H1 (cell line): ENCODE measurements around the gene TMBIM4. TPM values are rescaled to one million over a fixed set of nuclear protein-coding genes. Genes with fewer than 3 reads are reported as not detected.

Source experiments
- CTCF ChIA-PET: fragments of 300-600 bp; sonication (Branson Sonifier 250); formaldehyde crosslinking; loops from one replicate; lab custom pipeline; 2021; ENCODE audit not compliant: partially characterized antibody; lab: Charles Lee
- POLR2A ChIA-PET: fragments of 300-600 bp; sonication (Branson Sonifier 250); formaldehyde crosslinking; loops from one replicate; lab custom pipeline; 2021; ENCODE audit warnings: inconsistent platforms; ENCODE audit not compliant: partially characterized antibody; lab: Charles Lee
- DNase-seq, 2 experiments: peaks; one replicate each; pipeline versions ENCODE4 v3.0.0 to v3.0.0-alpha.2; 2010 to 2022; ENCODE audit warnings: low spot score in 2 of 2, low read depth in 1 of 2, mixed read lengths in 1 of 2
- FAIRE-seq: peaks from 2 replicates; lab custom pipeline; 2011; peaks lifted over from hg19 to GRCh38; lab: Jason Lieb, UNC
- H2AFZ ChIP-seq: 2 replicates; pipeline ENCODE4 v1.8.1; 2012; ENCODE audit warnings: low read length, inconsistent platforms
- H2AK5ac ChIP-seq: 2 replicates; pipeline ENCODE4 v1.6.1; 2013; ENCODE audit warnings: low read depth, low read length
- H2BK120ac ChIP-seq: replicated peaks from 2 replicates; pipeline ENCODE3; 2013; ENCODE audit warnings: low read depth, low read length, inconsistent platforms
- H2BK12ac ChIP-seq: 2 replicates; pipeline ENCODE4 v1.6.1; 2013; ENCODE audit warnings: low read depth, low read length
- H2BK15ac ChIP-seq: 2 replicates; pipeline ENCODE4 v1.6.1; 2013; ENCODE audit warnings: low read length
- H2BK20ac ChIP-seq: 2 replicates; pipeline ENCODE4 v1.6.1; 2013; ENCODE audit warnings: low read length
- H2BK5ac ChIP-seq: 2 replicates; pipeline ENCODE4 v1.6.1; 2013; ENCODE audit warnings: low read depth, low read length
- H3K14ac ChIP-seq: 2 replicates; pipeline ENCODE4 v1.6.1; 2013; ENCODE audit warnings: inconsistent platforms; ENCODE audit not compliant: insufficient read length
- H3K18ac ChIP-seq: 2 replicates; pipeline ENCODE4 v1.6.1; 2013; ENCODE audit warnings: low read length; ENCODE audit errors: extremely low read depth
- H3K23ac ChIP-seq: 2 replicates; pipeline ENCODE4 v1.6.1; 2013; ENCODE audit warnings: inconsistent platforms; ENCODE audit not compliant: insufficient read length
- H3K23me2 ChIP-seq: 2 replicates; pipeline ENCODE4 v1.6.1; 2013; ENCODE audit warnings: low read depth, low read length
- H3K27ac ChIP-seq: 2 replicates; pipeline ENCODE4 v1.6.1; 2011; ENCODE audit warnings: low read depth, low read length, inconsistent platforms
- H3K27me3 ChIP-seq, 4 experiments: replicated peaks in 1 of 4; 1 replicate in 1 of 4; 2 replicates in 3 of 4; pipeline versions ENCODE4 v1.6.1 to v1.8.1; 2011 to 2013; ENCODE audit warnings: low read length in 3 of 4, mild to moderate bottlenecking in 3 of 4, inconsistent platforms in 2 of 4, mixed read lengths in 2 of 4, moderate library complexity in 1 of 4; ENCODE audit not compliant: control insufficient read depth in 3 of 4, insufficient read depth in 3 of 4; ENCODE audit errors: extremely low read depth in 1 of 4
- H3K36me3 ChIP-seq, 4 experiments: 2 replicates each; pipeline versions ENCODE4 v1.6.1 to v1.8.1; 2011 to 2013; ENCODE audit warnings: mild to moderate bottlenecking in 4 of 4, low read length in 3 of 4, moderate library complexity in 2 of 4, control low read depth in 1 of 4, inconsistent platforms in 1 of 4; ENCODE audit not compliant: insufficient read depth in 4 of 4, control insufficient read depth in 2 of 4
- H3K4ac ChIP-seq: replicated peaks from 2 replicates; pipeline ENCODE3; 2013; ENCODE audit warnings: low read length, low read depth, mixed read lengths, inconsistent platforms; ENCODE audit not compliant: insufficient read length
- H3K4me1 ChIP-seq, 4 experiments: replicated peaks in 1 of 4; 1 replicate in 1 of 4; 2 replicates in 3 of 4; pipeline versions ENCODE4 v1.6.1 to v1.8.1; 2011 to 2013; ENCODE audit warnings: low read length in 3 of 4, inconsistent platforms in 2 of 4, mixed read lengths in 1 of 4; ENCODE audit not compliant: insufficient read depth in 4 of 4, control insufficient read depth in 3 of 4
- H3K4me2 ChIP-seq, 2 experiments: 2 replicates each; pipeline versions ENCODE4 v1.6.1 to v1.8.1; 2011 to 2013; ENCODE audit warnings: low read depth in 2 of 2, low read length in 2 of 2, control low read depth in 1 of 2, inconsistent platforms in 1 of 2, mild to moderate bottlenecking in 1 of 2; ENCODE audit not compliant: insufficient read depth in 1 of 2
- H3K4me3 ChIP-seq, 4 experiments: fragments of 200-600, 300-600 bp in 1 of 4; sonication (generic), shearing (Covaris generic), sonication (Bioruptor Twin) in 1 of 4; 2 replicates each; pipeline versions ENCODE4 v1.5.1 to v1.8.1; 2011 to 2016; ENCODE audit warnings: low read length in 4 of 4, low read depth in 3 of 4, control low read depth in 2 of 4, inconsistent platforms in 2 of 4, mild to moderate bottlenecking in 2 of 4, mixed read lengths in 1 of 4, moderate library complexity in 1 of 4; ENCODE audit not compliant: insufficient read depth in 2 of 4; ENCODE audit errors: extremely low read depth in 1 of 4
- H3K56ac ChIP-seq: replicated peaks from 2 replicates; pipeline ENCODE3; 2013; ENCODE audit warnings: low read depth, mild to moderate bottlenecking, mixed read lengths, low read length, inconsistent platforms; ENCODE audit not compliant: insufficient read length
- H3K79me1 ChIP-seq: 2 replicates; pipeline ENCODE4 v1.6.1; 2013; ENCODE audit warnings: low read depth, low read length, control low read depth
- H3K79me2 ChIP-seq, 2 experiments: 2 replicates each; pipeline versions ENCODE4 v1.6.1 to v1.8.1; 2012 to 2013; ENCODE audit warnings: low read length in 2 of 2, mild to moderate bottlenecking in 2 of 2, inconsistent platforms in 1 of 2; ENCODE audit not compliant: insufficient read depth in 2 of 2, control insufficient read depth in 1 of 2
- H3K9ac ChIP-seq, 4 experiments: replicated peaks in 1 of 4; 1 replicate in 1 of 4; 2 replicates in 3 of 4; pipeline versions ENCODE4 v1.6.1 to v1.8.1; 2011 to 2013; ENCODE audit warnings: low read depth in 3 of 4, low read length in 3 of 4, control low read depth in 2 of 4, mild to moderate bottlenecking in 2 of 4, moderate library complexity in 2 of 4, inconsistent platforms in 1 of 4; ENCODE audit errors: extremely low read depth in 1 of 4
- H3K9me3 ChIP-seq, 2 experiments: 2 replicates each; pipeline versions ENCODE4 v1.6.1 to v1.8.1; 2012 to 2013; ENCODE audit warnings: mild to moderate bottlenecking in 2 of 2, moderate library complexity in 2 of 2, control low read depth in 1 of 2, inconsistent platforms in 1 of 2, low read depth in 1 of 2, low read length in 1 of 2, mixed read lengths in 1 of 2; ENCODE audit not compliant: insufficient read depth in 2 of 2
- H4K20me1 ChIP-seq, 2 experiments: replicated peaks in 1 of 2; 2 replicates each; pipeline versions ENCODE3 to v1.8.1; 2011 to 2013; ENCODE audit warnings: inconsistent platforms in 2 of 2, low read length in 2 of 2, mild to moderate bottlenecking in 1 of 2; ENCODE audit not compliant: insufficient read depth in 2 of 2, control insufficient read depth in 1 of 2
- H4K5ac ChIP-seq: 2 replicates; pipeline ENCODE4 v1.6.1; 2013; ENCODE audit warnings: low read length, low read depth, mixed read lengths, inconsistent platforms; ENCODE audit not compliant: insufficient read length
- H4K8ac ChIP-seq: 2 replicates; pipeline ENCODE4 v1.8.0; 2013; ENCODE audit warnings: mild to moderate bottlenecking, moderate library complexity, low read length, inconsistent platforms; ENCODE audit not compliant: insufficient read depth; ENCODE audit errors: extremely low read depth
- H4K91ac ChIP-seq: replicated peaks from 2 replicates; pipeline ENCODE3; 2013; ENCODE audit warnings: low read length, mixed read lengths, inconsistent platforms; ENCODE audit not compliant: insufficient read length
- BACH1 ChIP-seq: IDR thresholded peaks from 2 replicates; pipeline ENCODE4 v1.6.1; 2012; ENCODE audit warnings: low read length, improper control_type of control experiment
- CBX5 ChIP-seq: fragments of 300-800, 300-1000 bp; sonication (generic); IDR thresholded peaks from 2 replicates; pipeline ENCODE4 v1.7.1; 2016; ENCODE audit warnings: antibody characterized with exemption, low read length, low read depth
- CHD1 ChIP-seq: IDR thresholded peaks from 2 replicates; pipeline ENCODE4 v1.6.1; 2012; ENCODE audit warnings: low read depth, low read length, improper control_type of control experiment
- EP300 ChIP-seq, 2 experiments: IDR thresholded peaks; 1 replicate in 1 of 2; 2 replicates in 1 of 2; pipeline ENCODE4 v1.6.1; 2011 to 2012; ENCODE audit warnings: low read depth in 2 of 2, low read length in 2 of 2, mild to moderate bottlenecking in 2 of 2, borderline replicate concordance in 1 of 2, inconsistent platforms in 1 of 2, moderate library complexity in 1 of 2
- NRF1 ChIP-seq: IDR thresholded peaks from 2 replicates; pipeline ENCODE4 v1.6.1; 2011; ENCODE audit warnings: mild to moderate bottlenecking, low read depth, low read length, improper control_type of control experiment
- SIN3A ChIP-seq, 2 experiments: IDR thresholded peaks in 1 of 2; conservative IDR thresholded peaks in 1 of 2; 2 replicates each; pipeline ENCODE4 v1.6.1; 2011 to 2012; ENCODE audit warnings: low read length in 2 of 2, improper control_type of control experiment in 1 of 2, low read depth in 1 of 2, mild to moderate bottlenecking in 1 of 2
- SIRT6 ChIP-seq: IDR thresholded peaks from one replicate; pipeline ENCODE4 v1.7.1; 2012; ENCODE audit warnings: low read length, inconsistent platforms
- YY1 ChIP-seq: IDR thresholded peaks from 2 replicates; pipeline ENCODE4 v1.6.1; 2011; ENCODE audit warnings: low read depth, mild to moderate bottlenecking, low read length
- WGBS, 2 experiments: shearing (Covaris generic) in 1 of 2; methylation state at CpG; one replicate each; pipeline versions ENCODE4 v1.1.6 to v1.1.7; 2013 to 2015; ENCODE audit warnings: low lambda C conversion rate in 2 of 2, mixed read lengths in 2 of 2, inconsistent platforms in 1 of 2, low coverage in 1 of 2, missing lambda C conversion rate in 1 of 2; ENCODE audit not compliant: insufficient replicate concordance in 2 of 2, insufficient coverage in 1 of 2, insufficient read length in 1 of 2; ENCODE audit errors: extremely low coverage in 1 of 2, missing lambda C conversion rate in 1 of 2; 5-methylcytosine and 5-hydroxymethylcytosine counted together
- polyA plus RNA-seq, 7 experiments: library from polyadenylated mRNA; depleted of rRNA in 3 of 7; stranded (reverse) in 5 of 7; unstranded in 2 of 7; fragments of >200 nt in 5 of 7; fragments of 200-250 nt in 2 of 7; gene quantifications; 1 replicate in 5 of 7; 2 replicates in 1 of 7; 4 replicates in 1 of 7; pipeline versions ENCODE4 v1.2.1 to v1.2.3, GENCODE V29; 2011 to 2013; ENCODE audit warnings: missing spikeins in 2 of 7, mixed read lengths in 2 of 7
- total RNA-seq: library from RNA; stranded (reverse); fragmentation: NEBNext Ultra II Directional; extraction: Animal tissue kit (Norgen Biotek cat#: 25700); gene quantifications from 2 replicates; pipeline ENCODE4 v1.2.1, GENCODE V29; 2021

TMBIM4 gene
- total and polyA plus RNA-seq, 2 of the 8 experiments (the other 6 are each of a cell fraction or from before 2014, with no cell fraction given): 12.8 to 46.6 TPM

GRCh38 chr12:66117242-66117641, 52.6 kb downstream of the TMBIM4 start:
- Histone ChIP-seq H2BK5ac (no peak overlapping the region), H3K27me3 (no peaks in the 10 kb centered on the region), H2AFZ (no peak overlapping the region), H3K23ac (no peak overlapping the region), H4K20me1 (peaks cover 0 to 1% of the 10 kb centered on the region in 2 experiments), H3K9ac (no peak overlapping the region), H2BK15ac (no peak overlapping the region), H2AK5ac (no peak overlapping the region), H3K4ac (no peak overlapping the region), H3K79me1 (no peaks in the 10 kb centered on the region), H3K79me2 (no peaks in the 10 kb centered on the region), H2BK12ac (no peak overlapping the region), H3K56ac (no peak overlapping the region), H3K18ac (no peak overlapping the region), H3K14ac (no peak overlapping the region), H4K91ac (no peak overlapping the region), H3K4me3 (no peak overlapping the region), H4K8ac (no peak overlapping the region), H3K9me3 (no peaks in the 10 kb centered on the region), H2BK20ac (no peak overlapping the region), H2BK120ac (no peak overlapping the region), H3K36me3 (peaks cover 0 to 4% (median 0%) of the 10 kb centered on the region in 4 experiments; a peak in 1 of 8 replicates), H3K4me1 (no peaks in the 10 kb centered on the region), H3K27ac (no peak overlapping the region), H3K23me2 (no peaks in the 10 kb centered on the region), H3K4me2 (no peak overlapping the region), H4K5ac (no peak overlapping the region)
- ChIA-PET CTCF (interaction anchor here (0.5 to 6.0 kb wide), 3 partner anchors 11 to 581 kb away, joined by 3 to 41 read pairs (median 3); no protein-coding TSS in a partner anchor), POLR2A (interaction anchor here (1.3 kb wide), 1 partner anchor 23 kb away, joined by 3 read pairs; no protein-coding TSS in a partner anchor)
- 91% methylated on average over 2 of the region's 2 CpGs; no CpG with 5 or more reads in 1 of the 2 experiments for WGBS, 2 experiments
- DNase-seq (no peak), FAIRE-seq (no peak)
- no peak for TF ChIP-seq SIN3A (conservative IDR thresholded peaks at IDR 0.05 in 1 of 2, IDR thresholded peaks at IDR 0.05 in 1 of 2; ENCODE audit: low read depth in 1 of 2, low read length in 2 of 2)
- TF ChIP-seq BACH1: no peak
- TF ChIP-seq YY1: no peak
- TF ChIP-seq NRF1: no peak
- TF ChIP-seq EP300 (IDR thresholded peaks at IDR 0.05; ENCODE audit: borderline replicate concordance in 1 of 2, low read depth in 2 of 2, low read length in 2 of 2): no peak
- TF ChIP-seq CHD1: no peak
- no peak for TF ChIP-seq CBX5
- no peak for TF ChIP-seq SIRT6
